SK-N-SH (cell line): ENCODE results near the gene SLC26A11. TPM values are rescaled to one million over a fixed set of nuclear protein-coding genes. Genes with fewer than 3 reads are reported as not detected.

Experiments
- CTCF ChIA-PET: fragments of 300-600, 350-600 bp; formaldehyde crosslinking; extraction: SDS; loops from one replicate; lab custom pipeline; 2021; lab: Yijun Ruan, JAX
- POLR2A ChIA-PET: fragments of 350-600 bp; sonication (Branson Sonifier 250); formaldehyde crosslinking; extraction: SDS; loops from one replicate; lab custom pipeline; 2020; ENCODE audit warnings: antibody characterized with exemption, inconsistent platforms; lab: Yijun Ruan, JAX
- DNase-seq: peaks from one replicate; pipeline ENCODE4 v3.0.0; 2012
- H2AFZ ChIP-seq: fragments of 200-600 bp; sonication (generic); 2 replicates; pipeline ENCODE4 v1.8.1; 2016; ENCODE audit warnings: antibody characterized with exemption, mild to moderate bottlenecking, low read depth
- H3F3A ChIP-seq: fragments of 200-600 bp; sonication (generic); replicated peaks from 2 replicates; pipeline ENCODE3; 2016; ENCODE audit warnings: antibody characterized with exemption, mild to moderate bottlenecking; ENCODE audit not compliant: insufficient read depth
- H3K27ac ChIP-seq, 2 experiments: fragments of 200-500 bp in 1 of 2; fragments of 200-600 bp in 1 of 2; sonication (Bioruptor generic) in 1 of 2; sonication (generic), shearing (Covaris generic) in 1 of 2; 2 replicates each; pipeline versions ENCODE4 v1.5.1 to v1.6.1; 2014 to 2016; ENCODE audit warnings: low read depth in 2 of 2, inconsistent platforms in 1 of 2, low read length in 1 of 2, mild to moderate bottlenecking in 1 of 2, mixed read lengths in 1 of 2
- H3K27me3 ChIP-seq: fragments of 200-600 bp; sonication (generic), shearing (Covaris generic); 2 replicates; pipeline ENCODE4 v1.6.1; 2016; ENCODE audit warnings: mixed run types; ENCODE audit not compliant: insufficient read depth
- H3K36me3 ChIP-seq, 2 experiments: fragments of 200-500 bp in 1 of 2; fragments of 200-600 bp in 1 of 2; sonication (Bioruptor generic) in 1 of 2; sonication (generic) in 1 of 2; replicated peaks in 1 of 2; 2 replicates each; pipeline versions ENCODE3 to v1.5.1; 2014 to 2016; ENCODE audit warnings: low read length in 1 of 2, mild to moderate bottlenecking in 1 of 2; ENCODE audit not compliant: insufficient read depth in 2 of 2, control insufficient read depth in 1 of 2
- H3K4me1 ChIP-seq, 2 experiments: fragments of 200-500 bp in 1 of 2; fragments of 200-600 bp in 1 of 2; sonication (Bioruptor generic) in 1 of 2; sonication (generic), shearing (Covaris generic) in 1 of 2; 2 replicates each; pipeline versions ENCODE4 v1.5.1 to v1.6.1; 2014 to 2016; ENCODE audit warnings: low read depth in 1 of 2, low read length in 1 of 2, mixed run types in 1 of 2; ENCODE audit not compliant: insufficient read depth in 2 of 2, control insufficient read depth in 1 of 2
- H3K4me2 ChIP-seq: fragments of 200-600 bp; sonication (generic), shearing (Covaris generic); 2 replicates; pipeline ENCODE4 v1.6.1; 2017; ENCODE audit warnings: mixed run types
- H3K4me3 ChIP-seq, 2 experiments: fragments of 200-500 bp in 1 of 2; fragments of 200-600 bp in 1 of 2; sonication (Bioruptor generic) in 1 of 2; sonication (generic), shearing (Covaris generic) in 1 of 2; 2 replicates each; pipeline versions ENCODE4 v1.5.1 to v1.8.1; 2014 to 2016; ENCODE audit warnings: low read depth in 2 of 2, inconsistent platforms in 1 of 2, low read length in 1 of 2, mild to moderate bottlenecking in 1 of 2, mixed read lengths in 1 of 2, moderate library complexity in 1 of 2
- H3K79me2 ChIP-seq: fragments of 200-600 bp; sonication (generic); 2 replicates; pipeline ENCODE4 v1.8.1; 2017; ENCODE audit warnings: mild to moderate bottlenecking; ENCODE audit not compliant: insufficient read depth
- H3K9ac ChIP-seq: fragments of 200-600 bp; sonication (generic); 2 replicates; pipeline ENCODE4 v1.6.1; 2017; ENCODE audit warnings: mixed run types
- H3K9me2 ChIP-seq: fragments of 200-600 bp; sonication (generic); 2 replicates; pipeline ENCODE4 v1.6.1; 2017; ENCODE audit warnings: mixed run types
- H3K9me3 ChIP-seq: fragments of 200-600 bp; sonication (generic); 2 replicates; pipeline ENCODE4 v1.6.1; 2017; ENCODE audit warnings: mixed run types, mild to moderate bottlenecking, moderate library complexity
- H4K20me1 ChIP-seq: fragments of 200-600 bp; sonication (generic); 2 replicates; pipeline ENCODE4 v1.6.1; 2017; ENCODE audit warnings: mild to moderate bottlenecking, mixed run types; ENCODE audit not compliant: insufficient read depth
- ELF1 ChIP-seq: IDR thresholded peaks from 2 replicates; pipeline ENCODE4 v1.4.0; 2012
- EP300 ChIP-seq, 2 experiments: IDR thresholded peaks; 2 replicates each; pipeline versions ENCODE4 v1.4.0 to v1.6.1; 2012; ENCODE audit warnings: borderline replicate concordance in 1 of 2, low read depth in 1 of 2, low read length in 1 of 2
- FOSL2 ChIP-seq: IDR thresholded peaks from 2 replicates; pipeline ENCODE4 v1.4.0; 2012; ENCODE audit warnings: low read depth, mild to moderate bottlenecking, moderate library complexity, borderline replicate concordance
- FOXM1 ChIP-seq: IDR thresholded peaks from 2 replicates; pipeline ENCODE4 v1.4.0; 2012; ENCODE audit warnings: low read depth, mild to moderate bottlenecking
- GABPA ChIP-seq: IDR thresholded peaks from 2 replicates; pipeline ENCODE4 v1.4.0; 2012; ENCODE audit warnings: low read depth, mild to moderate bottlenecking
- JUND ChIP-seq: IDR thresholded peaks from 2 replicates; pipeline ENCODE4 v1.4.0; 2012
- MAX ChIP-seq: IDR thresholded peaks from 2 replicates; pipeline ENCODE4 v1.4.0; 2012; ENCODE audit warnings: low read depth
- MEF2A ChIP-seq: IDR thresholded peaks from 2 replicates; pipeline ENCODE4 v1.4.0; 2012; ENCODE audit warnings: low read depth, borderline replicate concordance
- POLR2AphosphoS5 ChIP-seq: IDR thresholded peaks from 2 replicates; pipeline ENCODE4 v1.6.1; 2012; ENCODE audit warnings: low read depth, low read length
- RCOR1 ChIP-seq: fragments of 150-350 bp; IDR thresholded peaks from 2 replicates; pipeline ENCODE4 v1.6.1; 2017; ENCODE audit warnings: antibody characterized with exemption, low read length
- REST ChIP-seq: IDR thresholded peaks from 2 replicates; pipeline ENCODE4 v1.6.1; 2012; ENCODE audit warnings: mild to moderate bottlenecking, low read depth, low read length, moderate library complexity
- RFX5 ChIP-seq: IDR thresholded peaks from 2 replicates; pipeline ENCODE4 v1.6.1; 2012; ENCODE audit warnings: mild to moderate bottlenecking, improper control_type of control experiment, low read length
- SIN3A ChIP-seq: IDR thresholded peaks from 2 replicates; pipeline ENCODE4 v1.6.1; 2012; ENCODE audit warnings: low read depth, mild to moderate bottlenecking, low read length, moderate library complexity, borderline replicate concordance
- USF2 ChIP-seq: fragments of 150-350 bp; IDR thresholded peaks from 2 replicates; pipeline ENCODE4 v1.6.1; 2017; ENCODE audit warnings: antibody characterized with exemption, low read length, low read depth, borderline replicate concordance
- YY1 ChIP-seq: IDR thresholded peaks from 2 replicates; pipeline ENCODE4 v1.4.0; 2012; ENCODE audit warnings: low read depth, mild to moderate bottlenecking
- WGBS: methylation state at CpG from one replicate; pipeline ENCODE4 v1.1.6; 2017; ENCODE audit warnings: low lambda C conversion rate; 5-methylcytosine and 5-hydroxymethylcytosine counted together
- polyA plus RNA-seq, 3 experiments: library from polyadenylated mRNA; depleted of rRNA; stranded (reverse); fragments of >200 nt; gene quantifications; 2 replicates each; pipeline ENCODE4 v1.2.3, GENCODE V29; 2012
- TF ChIP-seq, protein P1 (sequence below): fragments of 150-350 bp; IDR thresholded peaks from 2 replicates; pipeline ENCODE4 v1.6.1; 2016; ENCODE audit warnings: mild to moderate bottlenecking, low read depth, low read length

SLC26A11 gene
- polyA plus RNA-seq, 1 of the 3 experiments (the other 2 are of a cell fraction): 35.9 TPM

GRCh38 chr17:80180192-80180591 lies 40.0 kb upstream of the SLC26A11 start:
- Histone ChIP-seq H3K27me3 (0 out of 2 replicates have a peak, but pooled peaks cover 1% of the 10 kb centered on the region), H3K4me3 (no peak overlapping the region), H3K27ac (no peak overlapping the region), H3K4me1 (no peaks in the 10 kb centered on the region), H3K36me3 (no peaks in the 10 kb centered on the region), H3K79me2 (no peaks in the 10 kb centered on the region), H2AFZ (no peak overlapping the region), H3F3A (no peaks in the 10 kb centered on the region), H3K4me2 (no peak overlapping the region), H3K9me2 (no peaks in the 10 kb centered on the region), H4K20me1 (no peaks in the 10 kb centered on the region), H3K9me3 (no peaks in the 10 kb centered on the region), H3K9ac (no peak overlapping the region)
- TF ChIP-seq FOXM1 (no peak), USF2 (no peak), YY1 (no peak), REST (no peak), SIN3A (no peak), POLR2AphosphoS5 (no peak), JUND (no peak), RFX5 (no peak), ELF1 (no peak), FOSL2 (no peak), GABPA (no peak), RCOR1 (no peak), EP300 (IDR thresholded peaks at IDR 0.05; ENCODE audit: borderline replicate concordance in 1 of 2, low read depth in 1 of 2, low read length in 1 of 2) (no peak), MAX (no peak), MEF2A (no peak)
- TF ChIP-seq, protein P1, sequence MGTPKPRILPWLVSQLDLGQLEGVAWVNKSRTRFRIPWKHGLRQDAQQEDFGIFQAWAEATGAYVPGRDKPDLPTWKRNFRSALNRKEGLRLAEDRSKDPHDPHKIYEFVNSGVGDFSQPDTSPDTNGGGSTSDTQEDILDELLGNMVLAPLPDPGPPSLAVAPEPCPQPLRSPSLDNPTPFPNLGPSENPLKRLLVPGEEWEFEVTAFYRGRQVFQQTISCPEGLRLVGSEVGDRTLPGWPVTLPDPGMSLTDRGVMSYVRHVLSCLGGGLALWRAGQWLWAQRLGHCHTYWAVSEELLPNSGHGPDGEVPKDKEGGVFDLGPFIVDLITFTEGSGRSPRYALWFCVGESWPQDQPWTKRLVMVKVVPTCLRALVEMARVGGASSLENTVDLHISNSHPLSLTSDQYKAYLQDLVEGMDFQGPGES: no peak
- ChIA-PET CTCF (interaction anchor here (0.6 to 1.6 kb wide), 3 partner anchors 15 to 79 kb away, joined by 3 read pairs; partner anchors contain the start of gene GAA), POLR2A (no interaction called here)
- 71% methylated on average over 13 of the region's 14 CpGs for WGBS
- no peak for DNase-seq
